ENCODE results near the gene CSF1. TPM values are rescaled to one million over a fixed set of nuclear protein-coding genes. Genes with fewer than 3 reads are reported as not detected.

The CSF1 gene
- total and polyA plus RNA-seq, 2 experiments from 2014 or later = 1.4 to 3.5 TPM

DNA sequence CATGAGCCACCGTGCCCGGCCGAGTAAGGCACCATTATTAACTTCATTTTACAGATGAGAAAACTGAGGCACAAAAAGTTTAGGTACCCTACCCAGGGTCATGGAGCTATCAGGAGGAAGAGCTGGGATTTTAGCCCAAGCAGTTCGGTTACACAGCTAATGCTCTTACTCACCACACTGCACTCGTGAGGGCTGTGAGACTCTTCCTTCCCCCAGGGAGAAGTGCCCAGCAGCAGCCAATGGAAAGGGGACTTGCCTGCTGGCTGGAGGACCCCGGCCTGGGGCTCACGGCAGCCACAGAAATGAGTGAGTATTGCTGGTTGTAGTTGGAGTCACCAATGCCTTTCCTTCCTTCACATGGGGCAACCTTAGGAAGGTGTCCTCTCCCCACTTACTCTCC lies 5.2 kb upstream of the CSF1 start:
- H3K9me3 Mint-ChIP-seq = no peaks in the 10 kb centered on the region
- Histone ChIP-seq H3K36me3 (ENCODE audit: insufficient read depth) (no peaks in the 10 kb centered on the region), H3K4me1 (ENCODE audit: insufficient read depth) (peaks cover 12% of the 10 kb centered on the region), H2AFZ (no peak overlapping the region), H3K27me3 (ENCODE audit: insufficient read depth) (peaks cover 34% of the 10 kb centered on the region), H3K79me2 (replicated peaks; ENCODE audit: insufficient read depth) (no peaks in the 10 kb centered on the region), H3K9me2 (ENCODE audit: insufficient read depth) (no peaks in the 10 kb centered on the region), H3K4me3 (no peak overlapping the region), H3K27ac (ENCODE audit: low read depth) (no peak overlapping the region), H3F3A (replicated peaks; ENCODE audit: low read depth) (0 out of 2 replicates have a peak, but pooled peaks cover 3% of the 10 kb centered on the region), H4K20me1 (replicated peaks; ENCODE audit: insufficient read depth) (no peaks in the 10 kb centered on the region), H3K4me2 (no peak overlapping the region)
- H3K4me3 Mint-ChIP-seq = no peak overlapping the region
- TF ChIP-seq ZNF114 (CRISPR knock-in tag; IDR thresholded peaks at IDR 0.05) (no peak), POLR2AphosphoS5 (IDR thresholded peaks at IDR 0.05; ENCODE audit: low read depth) (no peak), JUNB (IDR thresholded peaks at IDR 0.05; ENCODE audit: unreplicated experiment) (no peak), ZNF331 (CRISPR knock-in tag; IDR thresholded peaks at IDR 0.05; ENCODE audit: low read depth) (no peak), NANOG (IDR thresholded peaks at IDR 0.05; ENCODE audit: borderline replicate concordance) (no peak), EZH2phosphoT487 (IDR thresholded peaks at IDR 0.05; ENCODE audit: unreplicated experiment) (no peak), EZH2 (IDR thresholded peaks at IDR 0.05; ENCODE audit: low read depth, unreplicated experiment) (no peak), CREB1 (CRISPR knock-in tag; IDR thresholded peaks at IDR 0.05; ENCODE audit: low read depth) (no peak), STAT1 (IDR thresholded peaks at IDR 0.05; ENCODE audit: unreplicated experiment) (no peak)
- TF ChIP-seq, protein P1, sequence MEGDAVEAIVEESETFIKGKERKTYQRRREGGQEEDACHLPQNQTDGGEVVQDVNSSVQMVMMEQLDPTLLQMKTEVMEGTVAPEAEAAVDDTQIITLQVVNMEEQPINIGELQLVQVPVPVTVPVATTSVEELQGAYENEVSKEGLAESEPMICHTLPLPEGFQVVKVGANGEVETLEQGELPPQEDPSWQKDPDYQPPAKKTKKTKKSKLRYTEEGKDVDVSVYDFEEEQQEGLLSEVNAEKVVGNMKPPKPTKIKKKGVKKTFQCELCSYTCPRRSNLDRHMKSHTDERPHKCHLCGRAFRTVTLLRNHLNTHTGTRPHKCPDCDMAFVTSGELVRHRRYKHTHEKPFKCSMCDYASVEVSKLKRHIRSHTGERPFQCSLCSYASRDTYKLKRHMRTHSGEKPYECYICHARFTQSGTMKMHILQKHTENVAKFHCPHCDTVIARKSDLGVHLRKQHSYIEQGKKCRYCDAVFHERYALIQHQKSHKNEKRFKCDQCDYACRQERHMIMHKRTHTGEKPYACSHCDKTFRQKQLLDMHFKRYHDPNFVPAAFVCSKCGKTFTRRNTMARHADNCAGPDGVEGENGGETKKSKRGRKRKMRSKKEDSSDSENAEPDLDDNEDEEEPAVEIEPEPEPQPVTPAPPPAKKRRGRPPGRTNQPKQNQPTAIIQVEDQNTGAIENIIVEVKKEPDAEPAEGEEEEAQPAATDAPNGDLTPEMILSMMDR (conservative IDR thresholded peaks at IDR 0.05; ENCODE audit: low read depth in 2 of 2) = no peak
- TF ChIP-seq, protein P2, sequence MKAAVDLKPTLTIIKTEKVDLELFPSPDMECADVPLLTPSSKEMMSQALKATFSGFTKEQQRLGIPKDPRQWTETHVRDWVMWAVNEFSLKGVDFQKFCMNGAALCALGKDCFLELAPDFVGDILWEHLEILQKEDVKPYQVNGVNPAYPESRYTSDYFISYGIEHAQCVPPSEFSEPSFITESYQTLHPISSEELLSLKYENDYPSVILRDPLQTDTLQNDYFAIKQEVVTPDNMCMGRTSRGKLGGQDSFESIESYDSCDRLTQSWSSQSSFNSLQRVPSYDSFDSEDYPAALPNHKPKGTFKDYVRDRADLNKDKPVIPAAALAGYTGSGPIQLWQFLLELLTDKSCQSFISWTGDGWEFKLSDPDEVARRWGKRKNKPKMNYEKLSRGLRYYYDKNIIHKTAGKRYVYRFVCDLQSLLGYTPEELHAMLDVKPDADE (IDR thresholded peaks at IDR 0.05) = no peak
- TF ChIP-seq, protein P3, sequence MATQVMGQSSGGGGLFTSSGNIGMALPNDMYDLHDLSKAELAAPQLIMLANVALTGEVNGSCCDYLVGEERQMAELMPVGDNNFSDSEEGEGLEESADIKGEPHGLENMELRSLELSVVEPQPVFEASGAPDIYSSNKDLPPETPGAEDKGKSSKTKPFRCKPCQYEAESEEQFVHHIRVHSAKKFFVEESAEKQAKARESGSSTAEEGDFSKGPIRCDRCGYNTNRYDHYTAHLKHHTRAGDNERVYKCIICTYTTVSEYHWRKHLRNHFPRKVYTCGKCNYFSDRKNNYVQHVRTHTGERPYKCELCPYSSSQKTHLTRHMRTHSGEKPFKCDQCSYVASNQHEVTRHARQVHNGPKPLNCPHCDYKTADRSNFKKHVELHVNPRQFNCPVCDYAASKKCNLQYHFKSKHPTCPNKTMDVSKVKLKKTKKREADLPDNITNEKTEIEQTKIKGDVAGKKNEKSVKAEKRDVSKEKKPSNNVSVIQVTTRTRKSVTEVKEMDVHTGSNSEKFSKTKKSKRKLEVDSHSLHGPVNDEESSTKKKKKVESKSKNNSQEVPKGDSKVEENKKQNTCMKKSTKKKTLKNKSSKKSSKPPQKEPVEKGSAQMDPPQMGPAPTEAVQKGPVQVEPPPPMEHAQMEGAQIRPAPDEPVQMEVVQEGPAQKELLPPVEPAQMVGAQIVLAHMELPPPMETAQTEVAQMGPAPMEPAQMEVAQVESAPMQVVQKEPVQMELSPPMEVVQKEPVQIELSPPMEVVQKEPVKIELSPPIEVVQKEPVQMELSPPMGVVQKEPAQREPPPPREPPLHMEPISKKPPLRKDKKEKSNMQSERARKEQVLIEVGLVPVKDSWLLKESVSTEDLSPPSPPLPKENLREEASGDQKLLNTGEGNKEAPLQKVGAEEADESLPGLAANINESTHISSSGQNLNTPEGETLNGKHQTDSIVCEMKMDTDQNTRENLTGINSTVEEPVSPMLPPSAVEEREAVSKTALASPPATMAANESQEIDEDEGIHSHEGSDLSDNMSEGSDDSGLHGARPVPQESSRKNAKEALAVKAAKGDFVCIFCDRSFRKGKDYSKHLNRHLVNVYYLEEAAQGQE (IDR thresholded peaks at IDR 0.05; ENCODE audit: unreplicated experiment) = no peak
- TF ChIP-seq, protein P4, sequence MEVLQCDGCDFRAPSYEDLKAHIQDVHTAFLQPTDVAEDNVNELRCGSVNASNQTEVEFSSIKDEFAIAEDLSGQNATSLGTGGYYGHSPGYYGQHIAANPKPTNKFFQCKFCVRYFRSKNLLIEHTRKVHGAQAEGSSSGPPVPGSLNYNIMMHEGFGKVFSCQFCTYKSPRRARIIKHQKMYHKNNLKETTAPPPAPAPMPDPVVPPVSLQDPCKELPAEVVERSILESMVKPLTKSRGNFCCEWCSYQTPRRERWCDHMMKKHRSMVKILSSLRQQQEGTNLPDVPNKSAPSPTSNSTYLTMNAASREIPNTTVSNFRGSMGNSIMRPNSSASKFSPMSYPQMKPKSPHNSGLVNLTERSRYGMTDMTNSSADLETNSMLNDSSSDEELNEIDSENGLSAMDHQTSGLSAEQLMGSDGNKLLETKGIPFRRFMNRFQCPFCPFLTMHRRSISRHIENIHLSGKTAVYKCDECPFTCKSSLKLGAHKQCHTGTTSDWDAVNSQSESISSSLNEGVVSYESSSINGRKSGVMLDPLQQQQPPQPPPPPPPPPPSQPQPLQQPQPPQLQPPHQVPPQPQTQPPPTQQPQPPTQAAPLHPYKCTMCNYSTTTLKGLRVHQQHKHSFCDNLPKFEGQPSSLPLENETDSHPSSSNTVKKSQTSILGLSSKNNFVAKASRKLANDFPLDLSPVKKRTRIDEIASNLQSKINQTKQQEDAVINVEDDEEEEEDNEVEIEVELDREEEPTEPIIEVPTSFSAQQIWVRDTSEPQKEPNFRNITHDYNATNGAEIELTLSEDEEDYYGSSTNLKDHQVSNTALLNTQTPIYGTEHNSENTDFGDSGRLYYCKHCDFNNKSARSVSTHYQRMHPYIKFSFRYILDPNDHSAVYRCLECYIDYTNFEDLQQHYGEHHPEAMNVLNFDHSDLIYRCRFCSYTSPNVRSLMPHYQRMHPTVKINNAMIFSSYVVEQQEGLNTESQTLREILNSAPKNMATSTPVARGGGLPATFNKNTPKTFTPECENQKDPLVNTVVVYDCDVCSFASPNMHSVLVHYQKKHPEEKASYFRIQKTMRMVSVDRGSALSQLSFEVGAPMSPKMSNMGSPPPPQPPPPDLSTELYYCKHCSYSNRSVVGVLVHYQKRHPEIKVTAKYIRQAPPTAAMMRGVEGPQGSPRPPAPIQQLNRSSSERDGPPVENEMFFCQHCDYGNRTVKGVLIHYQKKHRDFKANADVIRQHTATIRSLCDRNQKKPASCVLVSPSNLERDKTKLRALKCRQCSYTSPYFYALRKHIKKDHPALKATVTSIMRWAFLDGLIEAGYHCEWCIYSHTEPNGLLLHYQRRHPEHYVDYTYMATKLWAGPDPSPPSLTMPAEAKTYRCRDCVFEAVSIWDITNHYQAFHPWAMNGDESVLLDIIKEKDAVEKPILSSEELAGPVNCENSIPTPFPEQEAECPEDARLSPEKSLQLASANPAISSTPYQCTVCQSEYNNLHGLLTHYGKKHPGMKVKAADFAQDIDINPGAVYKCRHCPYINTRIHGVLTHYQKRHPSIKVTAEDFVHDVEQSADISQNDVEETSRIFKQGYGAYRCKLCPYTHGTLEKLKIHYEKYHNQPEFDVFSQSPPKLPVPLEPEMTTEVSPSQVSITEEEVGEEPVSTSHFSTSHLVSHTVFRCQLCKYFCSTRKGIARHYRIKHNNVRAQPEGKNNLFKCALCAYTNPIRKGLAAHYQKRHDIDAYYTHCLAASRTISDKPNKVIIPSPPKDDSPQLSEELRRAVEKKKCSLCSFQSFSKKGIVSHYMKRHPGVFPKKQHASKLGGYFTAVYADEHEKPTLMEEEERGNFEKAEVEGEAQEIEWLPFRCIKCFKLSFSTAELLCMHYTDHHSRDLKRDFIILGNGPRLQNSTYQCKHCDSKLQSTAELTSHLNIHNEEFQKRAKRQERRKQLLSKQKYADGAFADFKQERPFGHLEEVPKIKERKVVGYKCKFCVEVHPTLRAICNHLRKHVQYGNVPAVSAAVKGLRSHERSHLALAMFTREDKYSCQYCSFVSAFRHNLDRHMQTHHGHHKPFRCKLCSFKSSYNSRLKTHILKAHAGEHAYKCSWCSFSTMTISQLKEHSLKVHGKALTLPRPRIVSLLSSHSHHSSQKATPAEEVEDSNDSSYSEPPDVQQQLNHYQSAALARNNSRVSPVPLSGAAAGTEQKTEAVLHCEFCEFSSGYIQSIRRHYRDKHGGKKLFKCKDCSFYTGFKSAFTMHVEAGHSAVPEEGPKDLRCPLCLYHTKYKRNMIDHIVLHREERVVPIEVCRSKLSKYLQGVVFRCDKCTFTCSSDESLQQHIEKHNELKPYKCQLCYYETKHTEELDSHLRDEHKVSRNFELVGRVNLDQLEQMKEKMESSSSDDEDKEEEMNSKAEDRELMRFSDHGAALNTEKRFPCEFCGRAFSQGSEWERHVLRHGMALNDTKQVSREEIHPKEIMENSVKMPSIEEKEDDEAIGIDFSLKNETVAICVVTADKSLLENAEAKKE (CRISPR knock-in tag; IDR thresholded peaks at IDR 0.05) = no peak
- H3K27me3 Mint-ChIP-seq (ENCODE audit: insufficient read depth, low read depth, poor library complexity) = peaks cover 36% of the 10 kb centered on the region
- no peaks in the 10 kb centered on the region for H3K36me3 Mint-ChIP-seq (ENCODE audit: low read depth)
- no peak overlapping the region for H3K27ac Mint-ChIP-seq
- DNase-seq (ENCODE audit: low spot score) (no peak), ATAC-seq (no peak)
- H3K4me1 Mint-ChIP-seq = peaks cover 21% of the 10 kb centered on the region

All from GM23338 (cell line).